ENCODE results near the gene CCBE1.
"Not testable (repeated sequence)": the region's sequence is repeated elsewhere in the genome, so short reads cannot be mapped to it uniquely, and the experiment has no call there.

CCBE1 gene

GRCh38 chr18:59658941-59659340 is 38.3 kb downstream of the CCBE1 start:
- Mint-ChIP-seq H3K27me3 (peaks cover 4% of the 10 kb centered on the region), H3K36me3 (no peaks in the 10 kb centered on the region), H3K27ac (no peak overlapping the region), H3K4me3 (no peak overlapping the region), H3K4me1 (no peaks in the 10 kb centered on the region), H3K9me3 (no peaks in the 10 kb centered on the region)

GRCh38 chr18:59657012-59657411 is 40.2 kb downstream of the CCBE1 start:
- no peaks in the 10 kb centered on the region for H3K4me1 Mint-ChIP-seq
- no peaks in the 10 kb centered on the region for H3K36me3 Mint-ChIP-seq
- H3K27me3 Mint-ChIP-seq: peaks cover 5% of the 10 kb centered on the region
- H3K4me3 Mint-ChIP-seq: no peak overlapping the region
- no peak overlapping the region for H3K27ac Mint-ChIP-seq
- H3K9me3 Mint-ChIP-seq: no peaks in the 10 kb centered on the region

GRCh38 chr18:59656373-59656887 is 40.8 kb downstream of the CCBE1 start:
- no peaks in the 10 kb centered on the region for H3K4me1 Mint-ChIP-seq
- no peak overlapping the region for H3K27ac Mint-ChIP-seq
- no peaks in the 10 kb centered on the region for H3K9me3 Mint-ChIP-seq
- no peak overlapping the region for H3K4me3 Mint-ChIP-seq
- no peaks in the 10 kb centered on the region for H3K36me3 Mint-ChIP-seq
- peaks cover 6% of the 10 kb centered on the region for H3K27me3 Mint-ChIP-seq

GRCh38 chr18:59655676-59656075 is 41.5 kb downstream of the CCBE1 start:
- no peak overlapping the region for H3K27ac Mint-ChIP-seq
- no peak overlapping the region for H3K4me3 Mint-ChIP-seq
- no peaks in the 10 kb centered on the region for H3K36me3 Mint-ChIP-seq
- no peaks in the 10 kb centered on the region for H3K9me3 Mint-ChIP-seq
- H3K4me1 Mint-ChIP-seq: no peaks in the 10 kb centered on the region
- H3K27me3 Mint-ChIP-seq: peaks cover 6% of the 10 kb centered on the region

GRCh38 chr18:59651071-59651470 is 46.2 kb downstream of the CCBE1 start:
- Mint-ChIP-seq H3K4me3 (no peak overlapping the region), H3K27ac (no peak overlapping the region), H3K9me3 (no peaks in the 10 kb centered on the region), H3K36me3 (no peaks in the 10 kb centered on the region), H3K4me1 (no peaks in the 10 kb centered on the region), H3K27me3 (peaks cover 3% of the 10 kb centered on the region)

GRCh38 chr18:59650266-59650820 is 46.9 kb downstream of the CCBE1 start:
- no peaks in the 10 kb centered on the region for H3K9me3 Mint-ChIP-seq
- no peaks in the 10 kb centered on the region for H3K4me1 Mint-ChIP-seq
- H3K36me3 Mint-ChIP-seq: no peaks in the 10 kb centered on the region
- H3K4me3 Mint-ChIP-seq: no peak overlapping the region
- no peak overlapping the region for H3K27ac Mint-ChIP-seq
- peaks cover 3% of the 10 kb centered on the region for H3K27me3 Mint-ChIP-seq

- Mint-ChIP-seq H3K4me1 (no peaks in the 10 kb centered on the region), H3K9me3 (no peaks in the 10 kb centered on the region), H3K4me3 (no peak overlapping the region), H3K27ac (no peak overlapping the region), H3K27me3 (peaks cover 3% of the 10 kb centered on the region), H3K36me3 (no peaks in the 10 kb centered on the region)
Measured at GRCh38 chr18:59649591-59649990, 47.6 kb downstream of the CCBE1 start.

GRCh38 chr18:59648469-59648868 is 48.8 kb downstream of the CCBE1 start:
- H3K4me3 Mint-ChIP-seq, H3K27me3 Mint-ChIP-seq, H3K27ac Mint-ChIP-seq, H3K9me3 Mint-ChIP-seq, H3K4me1 Mint-ChIP-seq, H3K36me3 Mint-ChIP-seq: not testable (repeated sequence)

GRCh38 chr18:59646963-59647307 is 50.3 kb downstream of the CCBE1 start:
- no peaks in the 10 kb centered on the region for H3K4me1 Mint-ChIP-seq
- no peaks in the 10 kb centered on the region for H3K9me3 Mint-ChIP-seq
- H3K27ac Mint-ChIP-seq: no peak overlapping the region
- H3K4me3 Mint-ChIP-seq: no peak overlapping the region
- peaks cover under 1% of the 10 kb centered on the region for H3K27me3 Mint-ChIP-seq
- H3K36me3 Mint-ChIP-seq: no peaks in the 10 kb centered on the region

- Mint-ChIP-seq H3K4me1 (no peaks in the 10 kb centered on the region), H3K36me3 (no peaks in the 10 kb centered on the region), H3K4me3 (no peak overlapping the region), H3K27me3 (no peaks in the 10 kb centered on the region), H3K9me3 (no peaks in the 10 kb centered on the region), H3K27ac (no peak overlapping the region)
Measured at GRCh38 chr18:59646228-59646962, 50.8 kb downstream of the CCBE1 start.

- H3K27ac Mint-ChIP-seq: no peak overlapping the region
- H3K4me3 Mint-ChIP-seq: no peak overlapping the region
- no peaks in the 10 kb centered on the region for H3K36me3 Mint-ChIP-seq
- H3K4me1 Mint-ChIP-seq: no peaks in the 10 kb centered on the region
- no peaks in the 10 kb centered on the region for H3K9me3 Mint-ChIP-seq
- H3K27me3 Mint-ChIP-seq: peaks cover 2% of the 10 kb centered on the region
Measured at GRCh38 chr18:59643740-59644139, 53.5 kb downstream of the CCBE1 start.

- H3K27me3 Mint-ChIP-seq: peaks cover 2% of the 10 kb centered on the region
Measured at GRCh38 chr18:59640721-59641120, 56.5 kb downstream of the CCBE1 start.

GRCh38 chr18:59639821-59640220 is 57.4 kb downstream of the CCBE1 start:
- H3K27me3 Mint-ChIP-seq: peaks cover 2% of the 10 kb centered on the region
- H3K4me3 Mint-ChIP-seq: no peak overlapping the region
- H3K36me3 Mint-ChIP-seq: no peaks in the 10 kb centered on the region
- no peaks in the 10 kb centered on the region for H3K9me3 Mint-ChIP-seq
- H3K27ac Mint-ChIP-seq: no peak overlapping the region
- no peaks in the 10 kb centered on the region for H3K4me1 Mint-ChIP-seq

More at GRCh38 chr18:59640721-59641120, 56.5 kb downstream of the CCBE1 start:
- Mint-ChIP-seq H3K27ac (no peak overlapping the region), H3K4me1 (no peaks in the 10 kb centered on the region), H3K4me3 (no peak overlapping the region), H3K9me3 (no peaks in the 10 kb centered on the region), H3K36me3 (no peaks in the 10 kb centered on the region)

- Mint-ChIP-seq H3K27me3 (peaks cover 2% of the 10 kb centered on the region), H3K4me3 (no peak overlapping the region), H3K4me1 (no peaks in the 10 kb centered on the region), H3K36me3 (no peaks in the 10 kb centered on the region), H3K9me3 (no peaks in the 10 kb centered on the region), H3K27ac (no peak overlapping the region)
Measured at GRCh38 chr18:59639136-59639535, 58.1 kb downstream of the CCBE1 start.

GRCh38 chr18:59633961-59634485 is 63.2 kb downstream of the CCBE1 start:
- Mint-ChIP-seq H3K4me1 (no peaks in the 10 kb centered on the region), H3K36me3 (no peaks in the 10 kb centered on the region), H3K27ac (no peak overlapping the region), H3K4me3 (no peak overlapping the region), H3K9me3 (no peaks in the 10 kb centered on the region), H3K27me3 (peaks cover 5% of the 10 kb centered on the region)

- H3K27ac Mint-ChIP-seq: no peak overlapping the region
- H3K4me1 Mint-ChIP-seq: no peaks in the 10 kb centered on the region
- no peak overlapping the region for H3K4me3 Mint-ChIP-seq
- H3K27me3 Mint-ChIP-seq: peaks cover 5% of the 10 kb centered on the region
- no peaks in the 10 kb centered on the region for H3K9me3 Mint-ChIP-seq
- H3K36me3 Mint-ChIP-seq: peaks cover under 1% of the 10 kb centered on the region
Measured at GRCh38 chr18:59633317-59633716, 63.9 kb downstream of the CCBE1 start.
